Central memory CD4-positive, alpha-beta T cell (primary cell): ENCODE measurements around the gene FOXQ1.
"Not testable (repeated sequence)": the region's sequence is repeated elsewhere in the genome, so short reads cannot be mapped to it uniquely, and the experiment has no call there.

Source experiments
- DNase-seq: peaks from one replicate; pipeline ENCODE4 v3.0.0; 2022

The FOXQ1 gene

DNA sequence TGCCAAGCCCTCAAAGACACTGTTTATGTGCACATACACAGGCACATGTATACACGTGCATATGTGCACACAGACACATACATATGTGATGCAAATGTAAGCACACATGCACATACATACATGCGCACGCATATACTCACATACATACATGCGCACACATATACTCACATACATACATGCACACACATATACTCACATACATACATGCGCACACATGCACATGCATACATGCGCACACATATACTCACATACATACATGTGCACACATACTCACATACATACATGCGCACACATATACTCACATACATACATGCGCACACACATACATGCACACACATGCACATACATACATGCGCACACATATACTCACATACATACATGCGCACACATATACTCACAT, 20.5 kb upstream of the FOXQ1 start:
- no peak for DNase-seq

- no peak for DNase-seq
Observed at GRCh38 chr6:1295420-1295819, 16.5 kb upstream of the FOXQ1 start.

DNA sequence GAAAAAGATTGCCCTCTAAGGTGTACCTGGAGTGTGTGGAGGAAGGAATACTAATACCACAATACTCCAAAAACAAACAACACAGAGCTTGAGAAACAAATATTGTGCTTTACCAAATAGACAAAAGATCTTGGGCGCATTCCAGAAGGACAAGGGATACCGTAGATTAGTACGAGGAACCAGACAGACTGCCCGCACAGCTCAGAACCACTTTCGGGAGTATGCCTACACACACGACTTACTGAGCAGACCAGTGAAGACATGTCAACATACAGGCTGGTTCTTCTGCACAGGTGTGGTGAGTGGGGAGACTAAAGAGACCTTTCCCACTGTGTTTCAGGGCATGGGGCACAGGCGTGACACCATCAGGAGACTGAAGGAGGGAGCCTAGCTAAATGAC, 15.8 kb upstream of the FOXQ1 start:
- no peak for DNase-seq

GRCh38 chr6:1296542-1296941, 15.4 kb upstream of the FOXQ1 start:
- DNase-seq: no peak

- DNase-seq: no peak
Observed at GRCh38 chr6:1297746-1298145, 14.2 kb upstream of the FOXQ1 start.

DNA sequence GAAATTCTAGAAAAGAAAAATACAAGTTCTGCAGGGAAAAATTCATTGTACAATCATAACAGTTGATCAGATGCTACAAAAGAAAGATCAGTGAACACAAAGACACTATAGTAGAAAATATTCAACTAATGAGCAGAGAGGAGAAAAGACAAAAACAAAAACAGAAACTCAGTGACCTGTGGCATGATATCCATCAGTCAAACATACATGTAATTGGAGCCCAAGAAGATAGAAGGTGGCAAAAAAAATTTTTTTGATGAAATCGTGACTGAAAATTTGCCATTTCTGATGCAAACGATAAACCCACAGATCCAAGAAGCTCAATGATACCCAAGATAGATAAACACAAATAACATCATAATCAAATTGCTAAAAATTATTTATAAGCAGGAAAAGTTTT, 13.1 kb upstream of the FOXQ1 start:
- no peak for DNase-seq

GRCh38 chr6:1306133-1306532, 5.8 kb upstream of the FOXQ1 start:
- no peak for DNase-seq

DNA sequence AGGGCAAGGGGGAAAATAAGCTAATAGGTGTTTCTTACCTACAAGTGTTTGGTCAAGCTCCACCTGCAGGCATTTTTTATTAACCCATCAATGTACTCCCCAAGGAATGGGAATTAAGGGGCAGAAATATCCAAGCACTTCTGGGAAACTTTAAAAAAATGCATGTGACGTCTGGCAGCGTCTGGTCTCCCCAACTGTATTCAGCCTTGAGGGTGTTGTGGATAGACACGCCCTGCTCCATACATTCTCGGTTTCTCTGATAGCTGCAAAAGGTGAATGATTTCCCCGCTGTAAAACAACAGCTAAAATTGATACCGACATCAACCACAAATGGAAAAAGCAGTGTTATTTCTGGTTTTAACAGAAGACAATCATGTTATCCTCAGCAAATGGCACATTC, 2.5 kb upstream of the FOXQ1 start:
- no peak for DNase-seq

GRCh38 chr6:1310628-1311399, 1.1 kb upstream of the FOXQ1 start:
- no peak for DNase-seq

GRCh38 chr6:1312203-1312472, 240 bp downstream of the FOXQ1 start:
- no peak for DNase-seq

GRCh38 chr6:1312473-1313367, 822 bp downstream of the FOXQ1 start:
- DNase-seq: no peak

- no peak for DNase-seq
Observed at GRCh38 chr6:1313384-1313766, 1.5 kb downstream of the FOXQ1 start.

GRCh38 chr6:1313767-1314503, 2.0 kb downstream of the FOXQ1 start:
- DNase-seq: no peak

DNA sequence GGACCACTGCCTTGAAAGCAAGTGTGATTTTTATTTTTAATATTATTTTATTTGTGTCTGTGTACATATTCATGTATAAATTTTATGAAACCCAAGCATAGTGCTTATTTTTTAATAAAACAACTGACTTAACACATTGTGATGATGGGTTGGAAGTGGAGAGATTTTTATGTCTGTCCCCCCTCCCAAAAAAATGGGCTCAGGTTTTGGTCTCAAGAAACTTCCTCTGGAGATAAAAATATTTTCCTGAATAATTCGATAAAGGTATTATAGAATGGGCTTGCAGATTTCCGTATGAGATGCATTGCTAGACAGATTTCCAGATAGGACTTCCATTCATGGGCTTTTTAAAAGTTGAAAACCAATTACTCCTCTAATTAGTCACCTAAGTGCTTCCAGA, 2.7 kb downstream of the FOXQ1 start:
- no peak for DNase-seq

DNA sequence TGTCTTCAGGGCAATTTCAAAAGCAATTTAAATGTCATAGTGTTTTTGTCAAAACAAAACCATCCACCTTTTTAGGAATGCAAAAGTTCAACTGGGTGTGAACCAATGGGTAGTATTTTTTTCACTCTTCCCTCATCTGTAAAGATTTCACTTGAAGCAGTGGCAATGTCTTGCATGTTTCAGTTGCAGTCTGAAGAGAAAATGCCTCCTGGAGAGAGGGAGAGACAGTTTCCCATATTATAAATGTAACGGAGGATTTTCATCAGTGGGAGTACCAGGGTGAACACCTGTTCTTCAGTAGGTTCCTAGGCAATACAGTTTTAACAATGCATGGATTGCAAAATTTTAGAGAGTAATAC, 3.3 kb downstream of the FOXQ1 start:
- DNase-seq: no peak

- no peak for DNase-seq
Observed at GRCh38 chr6:1315560-1316386, 3.9 kb downstream of the FOXQ1 start.

DNA sequence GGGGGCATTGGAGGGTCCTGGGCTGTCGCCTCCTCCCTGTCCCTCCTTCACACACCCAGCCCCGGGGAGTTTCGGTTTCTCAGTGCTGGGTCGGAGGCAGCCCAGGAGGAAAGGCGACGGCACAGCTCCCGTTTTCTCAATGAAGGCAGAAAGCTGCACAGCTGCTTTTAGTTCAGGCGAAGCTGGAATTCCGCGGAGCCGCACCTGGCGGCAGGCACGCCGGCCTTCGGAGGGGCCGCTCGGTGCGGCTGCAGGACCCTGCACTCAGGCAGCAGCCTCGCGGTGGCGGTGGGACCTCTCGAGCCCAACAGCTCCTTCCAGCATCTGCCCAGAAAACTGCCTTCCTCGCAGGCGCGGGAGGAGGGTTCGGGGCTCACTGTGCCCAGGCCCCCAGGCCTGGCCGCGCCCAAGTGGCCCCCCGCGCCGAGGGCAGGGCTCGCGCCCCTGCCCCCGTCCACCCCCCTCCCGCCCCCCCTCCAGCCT, 4.6 kb downstream of the FOXQ1 start:
- DNase-seq: no peak

DNA sequence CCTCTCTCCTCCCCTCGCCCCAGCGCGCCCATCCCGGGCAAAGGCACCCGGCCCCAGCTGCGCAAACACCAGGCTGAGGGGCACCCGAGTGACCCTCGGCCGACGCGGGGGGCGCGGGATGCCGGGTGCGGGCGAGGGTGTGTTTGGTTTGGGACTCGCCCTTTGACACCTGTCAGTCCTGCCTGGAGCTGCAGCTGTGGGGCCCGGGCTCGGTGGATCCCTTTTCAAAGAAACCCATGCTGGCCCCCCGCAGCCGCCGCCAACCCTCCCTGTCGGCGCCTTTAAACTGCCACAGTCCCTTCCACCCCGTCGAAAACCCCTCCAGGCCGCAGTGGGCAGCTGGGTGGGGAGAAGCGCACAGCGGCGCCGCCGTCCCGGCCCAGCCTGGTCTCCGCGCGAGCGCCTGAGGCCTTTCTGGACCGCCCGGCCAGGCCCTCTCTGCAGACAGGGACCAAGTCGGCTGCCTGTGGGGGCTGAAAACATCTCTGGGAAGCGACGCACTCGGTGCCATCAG, 5.5 kb downstream of the FOXQ1 start:
- DNase-seq: no peak

- DNase-seq: no peak
Observed at GRCh38 chr6:1318036-1318435, 6.1 kb downstream of the FOXQ1 start.

DNA sequence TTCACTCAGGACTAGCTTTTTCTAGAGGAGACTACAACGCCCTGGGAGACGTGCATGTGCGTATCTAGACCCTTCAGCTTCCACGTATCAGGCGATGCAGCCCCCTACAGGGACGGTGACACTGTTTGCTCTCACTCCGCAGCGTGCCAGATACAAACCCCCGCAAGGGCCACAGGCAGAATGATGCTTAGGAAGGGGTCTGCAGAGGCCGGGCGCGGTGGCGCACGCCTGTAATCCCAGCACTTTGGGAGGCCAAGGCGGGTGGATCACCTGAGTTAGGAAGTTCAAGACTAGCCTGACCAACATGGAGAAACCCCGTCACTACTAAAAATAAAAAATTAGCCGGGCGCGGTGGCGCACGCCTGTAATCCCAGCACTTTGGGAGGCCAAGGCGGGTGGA, 6.7 kb downstream of the FOXQ1 start:
- not testable (repeated sequence) for DNase-seq

DNA sequence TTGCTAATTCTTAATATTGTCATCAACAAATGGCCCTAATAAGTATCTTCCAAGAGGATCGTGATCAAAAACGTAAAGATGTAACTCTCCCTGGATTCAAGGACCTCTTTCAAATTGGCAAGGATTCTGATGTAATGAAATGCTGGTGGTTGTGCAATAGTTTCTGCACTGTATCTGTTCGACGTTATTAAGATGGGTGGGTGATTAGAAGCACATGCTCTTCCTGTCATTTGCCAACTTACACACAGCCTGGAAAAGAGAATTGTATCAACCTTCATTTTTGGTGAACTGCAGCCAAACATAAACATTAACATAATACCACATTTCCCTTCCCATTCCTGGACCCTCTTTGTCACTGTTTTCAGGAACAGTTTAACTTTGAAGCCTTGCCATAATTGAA, 9.8 kb downstream of the FOXQ1 start:
- DNase-seq: no peak

DNA sequence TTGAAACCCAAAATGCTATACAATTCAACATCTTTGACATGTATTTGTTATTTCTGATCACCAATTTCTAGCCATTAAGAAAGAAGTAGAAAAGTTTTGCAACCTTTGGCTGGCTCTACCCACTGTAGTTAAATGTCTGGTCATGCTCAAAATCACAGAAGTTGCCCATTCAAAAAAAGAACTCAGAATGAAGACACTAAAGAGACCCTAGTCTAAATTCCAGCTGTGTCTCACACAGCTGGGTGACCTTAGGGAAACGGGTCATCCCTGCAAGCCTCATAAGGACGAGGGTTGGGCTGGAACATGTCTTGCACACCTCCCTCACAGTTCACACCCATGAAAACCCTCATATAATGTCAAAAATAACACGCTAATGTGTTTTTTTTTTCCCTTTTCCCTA, 10.3 kb downstream of the FOXQ1 start:
- DNase-seq: no peak
